Peyer's patch (tissue), 4 donors: Measurements from ENCODE around the gene ADGRL3.

Source experiments
- POLR2A ChIP-seq, 2 donors: fragments of 450-650 bp; IDR thresholded peaks; one replicate each; pipeline ENCODE4 v1.5.1; 2017; ENCODE audit warnings: antibody characterized with exemption in 2 of 2, mild to moderate bottlenecking in 2 of 2, moderate library complexity in 2 of 2
- TF ChIP-seq, protein P1 (sequence below), 6 experiments: fragments of 450-650 bp in 4 of 6; fragments of 200-600 bp in 2 of 6; sonication (generic) in 1 of 6; IDR thresholded peaks; one replicate each; pipeline ENCODE4 v1.5.1; 2017 to 2019; ENCODE audit warnings: antibody characterized with exemption in 6 of 6, mild to moderate bottlenecking in 3 of 6, moderate library complexity in 1 of 6

DNA sequence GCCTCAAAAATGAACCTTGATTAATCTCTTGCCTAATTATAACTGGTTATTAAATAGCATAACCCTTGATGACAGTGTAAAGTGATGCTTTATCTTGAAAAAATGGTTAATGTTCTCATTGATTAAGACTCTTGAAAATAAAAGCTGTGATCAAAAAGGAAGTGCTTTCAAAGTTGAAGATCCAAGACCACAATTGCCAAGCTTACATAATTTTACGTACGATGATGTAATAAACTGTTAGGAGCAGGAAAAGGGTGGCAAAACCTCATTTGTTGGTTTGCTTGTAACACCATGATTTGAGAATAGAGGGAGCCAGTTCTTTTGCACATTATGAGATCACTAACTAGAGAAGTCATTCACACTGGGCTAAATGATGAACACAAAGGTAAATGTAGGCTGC lies 322.2 kb downstream of the ADGRL3 start:
- TF ChIP-seq POLR2A (IDR thresholded peaks at IDR 0.05) = no peak
- TF ChIP-seq, protein P1, sequence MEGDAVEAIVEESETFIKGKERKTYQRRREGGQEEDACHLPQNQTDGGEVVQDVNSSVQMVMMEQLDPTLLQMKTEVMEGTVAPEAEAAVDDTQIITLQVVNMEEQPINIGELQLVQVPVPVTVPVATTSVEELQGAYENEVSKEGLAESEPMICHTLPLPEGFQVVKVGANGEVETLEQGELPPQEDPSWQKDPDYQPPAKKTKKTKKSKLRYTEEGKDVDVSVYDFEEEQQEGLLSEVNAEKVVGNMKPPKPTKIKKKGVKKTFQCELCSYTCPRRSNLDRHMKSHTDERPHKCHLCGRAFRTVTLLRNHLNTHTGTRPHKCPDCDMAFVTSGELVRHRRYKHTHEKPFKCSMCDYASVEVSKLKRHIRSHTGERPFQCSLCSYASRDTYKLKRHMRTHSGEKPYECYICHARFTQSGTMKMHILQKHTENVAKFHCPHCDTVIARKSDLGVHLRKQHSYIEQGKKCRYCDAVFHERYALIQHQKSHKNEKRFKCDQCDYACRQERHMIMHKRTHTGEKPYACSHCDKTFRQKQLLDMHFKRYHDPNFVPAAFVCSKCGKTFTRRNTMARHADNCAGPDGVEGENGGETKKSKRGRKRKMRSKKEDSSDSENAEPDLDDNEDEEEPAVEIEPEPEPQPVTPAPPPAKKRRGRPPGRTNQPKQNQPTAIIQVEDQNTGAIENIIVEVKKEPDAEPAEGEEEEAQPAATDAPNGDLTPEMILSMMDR (IDR thresholded peaks at IDR 0.05) = no peak
